Lower leg skin (tissue), 3 donors: Measurements from ENCODE around the gene MCUR1.

Experiments
- POLR2A ChIP-seq, 2 donors: fragments of 450-650 bp; IDR thresholded peaks; one replicate each; pipeline ENCODE4 v1.6.1; 2016 to 2017; ENCODE audit warnings: antibody characterized with exemption in 2 of 2, mild to moderate bottlenecking in 1 of 2, moderate library complexity in 1 of 2
- TF ChIP-seq, protein P1 (sequence below), 3 donors: fragments of 450-650 bp; IDR thresholded peaks; one replicate each; pipeline ENCODE4 v1.5.1; 2016; ENCODE audit warnings: antibody characterized with exemption in 3 of 3, mild to moderate bottlenecking in 3 of 3, moderate library complexity in 2 of 3

DNA sequence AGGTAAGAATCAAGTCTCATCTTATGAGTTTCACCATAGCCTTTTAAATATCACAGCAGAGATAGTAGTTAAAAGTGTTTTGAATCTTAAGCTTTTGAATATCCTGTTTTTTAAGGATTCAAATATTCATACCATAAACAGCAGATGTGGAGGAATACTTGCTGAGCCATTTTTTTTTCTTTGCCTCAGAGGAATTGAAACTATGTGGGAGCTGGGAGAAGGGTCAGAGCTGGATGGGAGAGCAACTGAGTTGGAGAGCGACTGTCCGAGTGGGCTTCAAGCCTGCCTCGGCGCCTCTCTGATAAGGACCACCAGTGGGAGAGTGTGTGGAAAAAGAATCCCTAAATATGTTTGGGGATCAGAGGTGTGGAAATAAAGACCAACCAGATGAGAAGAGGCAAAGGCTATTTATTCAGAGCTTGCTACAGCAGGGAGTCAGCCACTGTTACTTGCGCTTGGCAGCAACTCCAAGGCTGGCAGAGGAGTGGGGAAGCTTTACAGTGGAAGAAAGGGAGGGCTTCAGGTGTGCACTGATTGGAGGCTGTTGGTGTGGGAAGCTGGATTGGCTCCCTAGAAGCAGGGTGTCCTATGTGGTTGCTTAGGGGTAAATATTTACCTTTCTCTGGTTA lies 34.3 kb upstream of the MCUR1 start:
- TF ChIP-seq, protein P1, sequence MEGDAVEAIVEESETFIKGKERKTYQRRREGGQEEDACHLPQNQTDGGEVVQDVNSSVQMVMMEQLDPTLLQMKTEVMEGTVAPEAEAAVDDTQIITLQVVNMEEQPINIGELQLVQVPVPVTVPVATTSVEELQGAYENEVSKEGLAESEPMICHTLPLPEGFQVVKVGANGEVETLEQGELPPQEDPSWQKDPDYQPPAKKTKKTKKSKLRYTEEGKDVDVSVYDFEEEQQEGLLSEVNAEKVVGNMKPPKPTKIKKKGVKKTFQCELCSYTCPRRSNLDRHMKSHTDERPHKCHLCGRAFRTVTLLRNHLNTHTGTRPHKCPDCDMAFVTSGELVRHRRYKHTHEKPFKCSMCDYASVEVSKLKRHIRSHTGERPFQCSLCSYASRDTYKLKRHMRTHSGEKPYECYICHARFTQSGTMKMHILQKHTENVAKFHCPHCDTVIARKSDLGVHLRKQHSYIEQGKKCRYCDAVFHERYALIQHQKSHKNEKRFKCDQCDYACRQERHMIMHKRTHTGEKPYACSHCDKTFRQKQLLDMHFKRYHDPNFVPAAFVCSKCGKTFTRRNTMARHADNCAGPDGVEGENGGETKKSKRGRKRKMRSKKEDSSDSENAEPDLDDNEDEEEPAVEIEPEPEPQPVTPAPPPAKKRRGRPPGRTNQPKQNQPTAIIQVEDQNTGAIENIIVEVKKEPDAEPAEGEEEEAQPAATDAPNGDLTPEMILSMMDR (IDR thresholded peaks at IDR 0.05), result no peak
- TF ChIP-seq POLR2A (IDR thresholded peaks at IDR 0.05), result no peak
